Stomach (tissue), 9 donors: ENCODE measurements around the gene CRB2. TPM values are rescaled to one million over a fixed set of nuclear protein-coding genes. Genes with fewer than 3 reads are reported as not detected.

Experiments
- DNase-seq, 2 donors: peaks; one replicate each; pipeline versions ENCODE4 v3.0.0 to v3.0.0-alpha.2; 2013 to 2019
- H3K27ac ChIP-seq, 5 donors: fragments of 200-600 bp in 4 of 5; sonication (generic) in 4 of 5; one replicate each; pipeline ENCODE4 v1.5.1; 2013 to 2019; ENCODE audit warnings: mild to moderate bottlenecking in 1 of 5, moderate library complexity in 1 of 5
- H3K27me3 ChIP-seq, 3 donors: fragments of 200-600 bp; sonication (generic); one replicate each; pipeline ENCODE4 v1.5.1; 2017 to 2019; ENCODE audit warnings: mixed run types in 1 of 3
- H3K36me3 ChIP-seq, 4 donors: fragments of 200-600 bp; sonication (generic); 1 replicate in 3 of 4; 2 replicates in 1 of 4; pipeline ENCODE4 v1.5.1; 2016 to 2019
- H3K4me1 ChIP-seq, 4 donors: fragments of 200-600 bp; sonication (generic); one replicate each; pipeline ENCODE4 v1.5.1; 2016 to 2019
- H3K4me3 ChIP-seq, 4 donors: fragments of 200-600 bp; sonication (generic) in 3 of 4; one replicate each; pipeline ENCODE4 v1.5.1; 2016 to 2019; ENCODE audit warnings: mild to moderate bottlenecking in 1 of 4
- H3K9me3 ChIP-seq, 4 donors: fragments of 200-600 bp; sonication (generic); one replicate each; pipeline ENCODE4 v1.5.1; 2016 to 2019
- EP300 ChIP-seq: sonication (generic); formaldehyde crosslinking; IDR thresholded peaks from one replicate; pipeline ENCODE4 v1.6.1; 2017; ENCODE audit warnings: antibody characterized with exemption
- POLR2A ChIP-seq, 4 donors: fragments of 450-650 bp; IDR thresholded peaks; one replicate each; pipeline ENCODE4 v1.6.1; 2016; ENCODE audit warnings: antibody characterized with exemption in 4 of 4, control low read depth in 2 of 4, mild to moderate bottlenecking in 1 of 4, moderate library complexity in 1 of 4
- POLR2AphosphoS5 ChIP-seq, 3 donors: sonication (generic); formaldehyde crosslinking; IDR thresholded peaks; one replicate each; pipeline ENCODE4 v1.6.1; 2016; ENCODE audit warnings: antibody characterized with exemption in 3 of 3
- WGBS, 5 donors: extraction: QIAGEN DNeasy Blood & Tissue Kit in 3 of 5; methylation state at CpG; one replicate each; pipeline versions ENCODE4 v1.1.5 to v1.1.7; 2013 to 2018; 5-methylcytosine and 5-hydroxymethylcytosine counted together
- intact Hi-C: fragments of 100-400 bp; cut with DNase I; formaldehyde crosslinking; loops from one replicate; pipeline ENCODE4 v1.15.1; 2023; ENCODE audit warnings: low total_unique reads
- polyA plus RNA-seq, 3 donors: library from polyadenylated mRNA; stranded (reverse); fragments of 200-250 nt; gene quantifications; one replicate each; pipeline ENCODE4 v1.2.3, GENCODE V29; 2013
- total RNA-seq, 5 donors: library from RNA; depleted of rRNA; stranded (reverse); fragments of >200 nt; gene quantifications; one replicate each; pipeline versions ENCODE4 v1.1.0 to v1.2.3, GENCODE V29; 2014 to 2016
- TF ChIP-seq, protein P1 (sequence below), 7 experiments: fragments of 450-650 bp in 4 of 7; fragments of 200-600 bp in 3 of 7; sonication (generic) in 3 of 7; IDR thresholded peaks; one replicate each; pipeline ENCODE4 v1.5.1; 2016 to 2019; ENCODE audit warnings: antibody characterized with exemption in 7 of 7, control low read depth in 2 of 7, mild to moderate bottlenecking in 1 of 7
- donor health status: healthy with polysubstance abuse.
- donor health status: Bipolar disorder and iron deficiency.
- donor health status: healthy.

The CRB2 gene
- total and polyA plus RNA-seq, 8 donors: 0.03 to 4.3 (median 0.19) TPM; not detected in 4

DNA sequence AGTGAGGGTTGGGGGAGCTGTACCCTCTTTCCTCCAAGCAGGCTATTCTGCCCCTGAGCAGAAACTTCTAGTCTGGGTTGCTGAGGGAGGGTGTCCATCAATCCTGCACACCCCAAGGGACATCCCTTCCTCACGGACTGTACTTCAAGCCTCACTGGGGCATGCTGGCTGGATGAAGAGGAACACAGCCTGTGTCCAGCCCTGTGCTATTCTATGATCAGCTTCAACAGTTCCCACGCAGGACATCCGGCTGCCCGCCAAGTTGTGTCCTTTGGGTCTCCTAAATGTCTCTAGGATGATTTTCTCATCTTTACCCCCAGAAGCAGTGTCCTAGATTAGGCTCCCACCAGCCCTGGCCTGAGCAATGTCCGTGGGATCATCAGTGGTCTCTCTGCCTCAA, 68.1 kb downstream of the CRB2 start:
- peaks cover 0 to 2% (median under 1%) of the 10 kb centered on the region in 4 donors for H3K9me3 ChIP-seq
- H3K27ac ChIP-seq: no peak overlapping the region
- no peaks in the 10 kb centered on the region for H3K27me3 ChIP-seq
- no peak for DNase-seq
- H3K4me1 ChIP-seq: no peaks in the 10 kb centered on the region
- no peak overlapping the region for H3K4me3 ChIP-seq
- intact Hi-C loops: no loop called here
- peaks cover 6 to 69% (median 63%) of the 10 kb centered on the region in 4 donors for H3K36me3 ChIP-seq
- WGBS, 5 donors: 86 to 98% (median 96%) methylated on average over 5 of the region's 5 CpGs
- TF ChIP-seq POLR2A (IDR thresholded peaks at IDR 0.05) (no peak), EP300 (no peak), POLR2AphosphoS5 (IDR thresholded peaks at IDR 0.05) (no peak)
- TF ChIP-seq, protein P1, sequence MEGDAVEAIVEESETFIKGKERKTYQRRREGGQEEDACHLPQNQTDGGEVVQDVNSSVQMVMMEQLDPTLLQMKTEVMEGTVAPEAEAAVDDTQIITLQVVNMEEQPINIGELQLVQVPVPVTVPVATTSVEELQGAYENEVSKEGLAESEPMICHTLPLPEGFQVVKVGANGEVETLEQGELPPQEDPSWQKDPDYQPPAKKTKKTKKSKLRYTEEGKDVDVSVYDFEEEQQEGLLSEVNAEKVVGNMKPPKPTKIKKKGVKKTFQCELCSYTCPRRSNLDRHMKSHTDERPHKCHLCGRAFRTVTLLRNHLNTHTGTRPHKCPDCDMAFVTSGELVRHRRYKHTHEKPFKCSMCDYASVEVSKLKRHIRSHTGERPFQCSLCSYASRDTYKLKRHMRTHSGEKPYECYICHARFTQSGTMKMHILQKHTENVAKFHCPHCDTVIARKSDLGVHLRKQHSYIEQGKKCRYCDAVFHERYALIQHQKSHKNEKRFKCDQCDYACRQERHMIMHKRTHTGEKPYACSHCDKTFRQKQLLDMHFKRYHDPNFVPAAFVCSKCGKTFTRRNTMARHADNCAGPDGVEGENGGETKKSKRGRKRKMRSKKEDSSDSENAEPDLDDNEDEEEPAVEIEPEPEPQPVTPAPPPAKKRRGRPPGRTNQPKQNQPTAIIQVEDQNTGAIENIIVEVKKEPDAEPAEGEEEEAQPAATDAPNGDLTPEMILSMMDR (IDR thresholded peaks at IDR 0.05): no peak

GRCh38 chr9:123424552-123425225, 68.7 kb downstream of the CRB2 start:
- intact Hi-C loops: no loop called here
- no peak for TF ChIP-seq POLR2A (IDR thresholded peaks at IDR 0.05)
- TF ChIP-seq EP300: no peak
- H3K4me3 ChIP-seq: no peak overlapping the region
- no peak for DNase-seq
- H3K27ac ChIP-seq: no peak overlapping the region
- H3K4me1 ChIP-seq: no peaks in the 10 kb centered on the region
- peaks cover 0 to 6% (median 2%) of the 10 kb centered on the region in 4 donors for H3K9me3 ChIP-seq
- WGBS, 5 donors: 84 to 92% (median 86%) methylated on average over 6 of the region's 6 CpGs
- H3K36me3 ChIP-seq: peaks cover 6 to 69% (median 60%) of the 10 kb centered on the region in 4 donors
- H3K27me3 ChIP-seq: no peaks in the 10 kb centered on the region

DNA sequence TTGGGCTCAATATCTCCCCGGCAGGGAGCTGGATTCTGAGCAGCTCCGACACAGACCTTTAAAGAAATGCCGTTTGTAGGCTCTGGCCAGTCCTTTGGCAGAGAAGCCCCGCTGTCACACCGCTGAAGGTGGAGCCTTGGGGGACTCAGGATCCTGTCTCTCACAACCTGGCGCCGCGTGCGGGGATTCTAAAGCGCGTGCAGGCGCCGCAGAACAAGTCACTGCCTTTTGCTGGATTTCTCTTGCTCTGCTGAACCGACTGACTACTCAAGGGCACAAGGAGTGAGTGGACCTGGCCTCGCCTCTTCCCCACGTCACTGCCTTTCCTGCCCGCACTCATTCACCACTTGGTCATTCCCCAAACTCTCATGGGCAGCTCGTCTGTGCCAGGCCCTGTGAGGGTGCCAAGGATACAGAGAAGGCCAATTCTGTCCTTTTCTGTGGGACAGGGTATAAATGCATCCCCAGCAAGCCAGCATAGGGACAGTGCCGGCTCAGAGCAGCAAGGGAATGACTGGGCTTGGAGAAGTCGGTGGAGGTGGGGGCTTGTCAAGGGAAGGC, 69.3 kb downstream of the CRB2 start:
- peaks cover 0 to 6% (median 2%) of the 10 kb centered on the region in 4 donors for H3K9me3 ChIP-seq
- TF ChIP-seq, protein P1 (IDR thresholded peaks at IDR 0.05): no peak
- H3K4me3 ChIP-seq: no peak overlapping the region
- no peaks in the 10 kb centered on the region for H3K4me1 ChIP-seq
- no peaks in the 10 kb centered on the region for H3K27me3 ChIP-seq
- no peak overlapping the region for H3K27ac ChIP-seq
- peaks cover 6 to 69% (median 59%) of the 10 kb centered on the region in 4 donors for H3K36me3 ChIP-seq
- intact Hi-C loops: no loop called here
- peak in 1 of 2 donors; percentile 16 for DNase-seq
- 88 to 92% (median 89%) methylated on average over 20 of the region's 20 CpGs for WGBS, 5 donors

GRCh38 chr9:123425836-123426365, 69.9 kb downstream of the CRB2 start:
- no peaks in the 10 kb centered on the region for H3K27me3 ChIP-seq
- WGBS, 5 donors: 84 to 93% (median 90%) methylated on average over 5 to 6 of the region's 6 CpGs
- peaks cover 6 to 69% (median 57%) of the 10 kb centered on the region in 4 donors for H3K36me3 ChIP-seq
- peaks cover 0 to 9% (median 3%) of the 10 kb centered on the region in 4 donors for H3K9me3 ChIP-seq
- DNase-seq: peak in 1 of 2 donors; percentile 22
- H3K4me1 ChIP-seq: no peaks in the 10 kb centered on the region
- TF ChIP-seq EP300 (no peak), POLR2A (IDR thresholded peaks at IDR 0.05) (no peak)
- TF ChIP-seq, protein P1 (IDR thresholded peaks at IDR 0.05): no peak
- no peak overlapping the region for H3K27ac ChIP-seq
- no peak overlapping the region for H3K4me3 ChIP-seq
- intact Hi-C loops: no loop called here

- H3K36me3 ChIP-seq: peaks cover 6 to 70% (median 58%) of the 10 kb centered on the region in 4 donors
- DNase-seq: peak in 1 of 2 donors; percentile 16
Measured at GRCh38 chr9:123426406-123426805, 70.4 kb downstream of the CRB2 start.

More at GRCh38 chr9:123426406-123426805, 70.4 kb downstream of the CRB2 start:
- Histone ChIP-seq H3K27ac (no peak overlapping the region), H3K4me3 (no peak overlapping the region), H3K9me3 (peaks cover 0 to 9% (median 3%) of the 10 kb centered on the region in 4 donors), H3K4me1 (no peaks in the 10 kb centered on the region), H3K27me3 (no peaks in the 10 kb centered on the region)
- intact Hi-C loops: no loop called here
- TF ChIP-seq EP300 (no peak), POLR2A (IDR thresholded peaks at IDR 0.05) (no peak), POLR2AphosphoS5 (IDR thresholded peaks at IDR 0.05) (no peak)
- TF ChIP-seq, protein P1 (IDR thresholded peaks at IDR 0.05): no peak
- 67 to 77% (median 74%) methylated on average over 2 of the region's 2 CpGs for WGBS, 5 donors
